ENCODE data around the gene C2orf49. TPM values are rescaled to one million over a fixed set of nuclear protein-coding genes. Genes with fewer than 3 reads are reported as not detected.
A peak's percentile ranks its signal among the peaks of the same experiment; 100 is the strongest.

The C2orf49 gene
- total and polyA plus RNA-seq, 9 of the 15 experiments (the other 6 are each of a cell fraction or from before 2014, with no cell fraction given), result 17.9 to 38.2 (median 25.6) TPM

DNA sequence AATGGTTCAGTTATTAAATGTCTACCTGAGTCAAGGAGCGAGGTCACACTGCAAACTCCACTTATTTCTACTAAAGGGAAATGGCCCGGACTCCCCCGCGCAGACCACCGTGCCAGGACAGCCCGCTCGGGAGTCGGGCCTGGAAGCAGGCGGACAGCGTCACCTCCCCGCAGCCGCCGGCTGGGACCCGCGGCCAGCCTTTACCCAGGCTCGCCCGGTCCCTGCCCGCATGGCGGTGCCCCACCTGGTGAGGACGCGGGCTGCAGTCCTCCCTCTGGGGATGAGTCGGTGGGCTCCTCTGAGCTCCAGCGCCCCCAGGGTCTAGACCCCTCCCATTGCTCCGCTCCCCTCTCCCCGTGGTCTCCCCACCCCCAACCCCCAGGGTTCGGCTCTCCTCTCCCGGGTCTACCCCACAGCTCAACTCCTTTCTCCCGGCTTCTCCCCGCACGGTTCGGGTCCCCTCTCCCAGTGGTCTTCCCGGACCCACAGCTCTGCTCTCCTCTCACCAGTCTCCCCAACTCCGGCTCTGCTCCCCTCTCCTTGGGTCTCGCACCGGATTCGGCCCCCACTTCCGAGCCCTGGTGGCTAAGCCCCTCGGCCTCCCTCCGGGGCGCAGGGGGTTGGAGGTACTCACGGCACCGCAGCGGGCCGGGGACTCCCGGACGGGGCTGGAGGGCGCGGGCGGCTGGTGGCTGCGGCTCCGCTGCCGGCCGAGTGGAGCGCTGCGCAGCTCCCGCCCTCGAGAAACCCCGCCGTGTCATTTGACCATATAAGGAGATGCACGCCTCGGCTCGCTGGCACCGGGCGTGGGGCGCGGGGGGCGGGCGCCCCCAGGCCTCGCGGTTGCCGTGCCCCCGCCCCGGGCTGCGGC lies 61.2 kb downstream of the C2orf49 start, which contains the start of gene FHL2 (continued):
- TF ChIP-seq, protein P1, sequence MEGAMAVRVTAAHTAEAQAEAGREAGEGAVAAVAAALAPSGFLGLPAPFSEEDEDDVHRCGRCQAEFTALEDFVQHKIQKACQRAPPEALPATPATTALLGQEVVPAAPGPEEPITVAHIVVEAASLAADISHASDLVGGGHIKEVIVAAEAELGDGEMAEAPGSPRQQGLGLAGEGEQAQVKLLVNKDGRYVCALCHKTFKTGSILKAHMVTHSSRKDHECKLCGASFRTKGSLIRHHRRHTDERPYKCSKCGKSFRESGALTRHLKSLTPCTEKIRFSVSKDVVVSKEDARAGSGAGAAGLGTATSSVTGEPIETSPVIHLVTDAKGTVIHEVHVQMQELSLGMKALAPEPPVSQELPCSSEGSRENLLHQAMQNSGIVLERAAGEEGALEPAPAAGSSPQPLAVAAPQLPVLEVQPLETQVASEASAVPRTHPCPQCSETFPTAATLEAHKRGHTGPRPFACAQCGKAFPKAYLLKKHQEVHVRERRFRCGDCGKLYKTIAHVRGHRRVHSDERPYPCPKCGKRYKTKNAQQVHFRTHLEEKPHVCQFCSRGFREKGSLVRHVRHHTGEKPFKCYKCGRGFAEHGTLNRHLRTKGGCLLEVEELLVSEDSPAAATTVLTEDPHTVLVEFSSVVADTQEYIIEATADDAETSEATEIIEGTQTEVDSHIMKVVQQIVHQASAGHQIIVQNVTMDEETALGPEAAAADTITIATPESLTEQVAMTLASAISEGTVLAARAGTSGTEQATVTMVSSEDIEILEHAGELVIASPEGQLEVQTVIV (CRISPR knock-in tag; IDR thresholded peaks at IDR 0.05; ENCODE audit: borderline replicate concordance), result no peak
- TF ChIP-seq HCFC1 (IDR thresholded peaks at IDR 0.05; ENCODE audit: low read depth, low read length), result no peak
- TF ChIP-seq, protein P2, sequence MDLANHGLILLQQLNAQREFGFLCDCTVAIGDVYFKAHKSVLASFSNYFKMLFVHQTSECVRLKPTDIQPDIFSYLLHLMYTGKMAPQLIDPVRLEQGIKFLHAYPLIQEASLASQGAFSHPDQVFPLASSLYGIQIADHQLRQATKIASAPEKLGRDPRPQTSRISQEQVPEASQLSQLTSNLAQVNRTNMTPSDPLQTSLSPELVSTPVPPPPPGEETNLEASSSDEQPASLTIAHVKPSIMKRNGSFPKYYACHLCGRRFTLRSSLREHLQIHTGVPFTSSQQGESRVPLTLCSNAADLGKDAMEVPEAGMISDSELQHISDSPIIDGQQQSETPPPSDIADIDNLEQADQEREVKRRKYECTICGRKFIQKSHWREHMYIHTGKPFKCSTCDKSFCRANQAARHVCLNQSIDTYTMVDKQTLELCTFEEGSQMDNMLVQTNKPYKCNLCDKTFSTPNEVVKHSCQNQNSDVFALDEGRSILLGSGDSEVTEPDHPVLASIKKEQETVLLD (IDR thresholded peaks at IDR 0.05), result no peak
- TF ChIP-seq CAMTA2 (CRISPR knock-in tag; conservative IDR thresholded peaks at IDR 0.05), result no peak
- no peak for TF ChIP-seq TEAD4 (IDR thresholded peaks at IDR 0.05; ENCODE audit: low read length)
- TF ChIP-seq TEAD4 (CRISPR knock-in tag; IDR thresholded peaks at IDR 0.05; ENCODE audit: borderline replicate concordance), result no peak
- TF ChIP-seq MCM7 (IDR thresholded peaks at IDR 0.05), result no peak
- peak; percentile 73 for TF ChIP-seq TBP (optimal IDR thresholded peaks at IDR 0.05; ENCODE audit: low read depth, low read length)
- TF ChIP-seq ZNF830 (CRISPR knock-in tag; IDR thresholded peaks at IDR 0.05), result no peak
- no peak for TF ChIP-seq TEAD2 (tag; IDR thresholded peaks at IDR 0.05)
- no peak for TF ChIP-seq STAT5A (IDR thresholded peaks at IDR 0.05; ENCODE audit: borderline replicate concordance, low read length)
- no peak for TF ChIP-seq EWSR1 (IDR thresholded peaks at IDR 0.05; ENCODE audit: borderline replicate concordance, low read depth, partially characterized antibody)
- no peak for TF ChIP-seq PTTG1 (tag; IDR thresholded peaks at IDR 0.05; ENCODE audit: low read depth)
- TF ChIP-seq ZC3H11A (IDR thresholded peaks at IDR 0.05; ENCODE audit: low read depth, low read length), result no peak
- TF ChIP-seq, protein P3, sequence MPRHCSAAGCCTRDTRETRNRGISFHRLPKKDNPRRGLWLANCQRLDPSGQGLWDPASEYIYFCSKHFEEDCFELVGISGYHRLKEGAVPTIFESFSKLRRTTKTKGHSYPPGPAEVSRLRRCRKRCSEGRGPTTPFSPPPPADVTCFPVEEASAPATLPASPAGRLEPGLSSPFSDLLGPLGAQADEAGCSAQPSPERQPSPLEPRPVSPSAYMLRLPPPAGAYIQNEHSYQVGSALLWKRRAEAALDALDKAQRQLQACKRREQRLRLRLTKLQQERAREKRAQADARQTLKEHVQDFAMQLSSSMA (CRISPR knock-in tag; IDR thresholded peaks at IDR 0.05), result no peak
- TF ChIP-seq, protein P4, sequence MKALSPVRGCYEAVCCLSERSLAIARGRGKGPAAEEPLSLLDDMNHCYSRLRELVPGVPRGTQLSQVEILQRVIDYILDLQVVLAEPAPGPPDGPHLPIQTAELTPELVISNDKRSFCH (CRISPR knock-in tag; IDR thresholded peaks at IDR 0.05), result no peak
- TF ChIP-seq, protein P4 (tag; IDR thresholded peaks at IDR 0.05), result no peak
- no peak for TF ChIP-seq ZSCAN29 (IDR thresholded peaks at IDR 0.05)
- no peak for TF ChIP-seq KLF16 (IDR thresholded peaks at IDR 0.05)
- TF ChIP-seq NFXL1 (CRISPR knock-in tag; IDR thresholded peaks at IDR 0.05), result no peak

Measured in K562 (cell line).